COLO668 (cell line): ENCODE measurements around the gene SYNRG.

ENCODE experiments used
- DNase-seq: peaks from one replicate; lab custom pipeline; 2025; ENCODE audit not compliant: unreplicated experiment; lab: John Stamatoyannopoulos, UW

Gene SYNRG

DNA sequence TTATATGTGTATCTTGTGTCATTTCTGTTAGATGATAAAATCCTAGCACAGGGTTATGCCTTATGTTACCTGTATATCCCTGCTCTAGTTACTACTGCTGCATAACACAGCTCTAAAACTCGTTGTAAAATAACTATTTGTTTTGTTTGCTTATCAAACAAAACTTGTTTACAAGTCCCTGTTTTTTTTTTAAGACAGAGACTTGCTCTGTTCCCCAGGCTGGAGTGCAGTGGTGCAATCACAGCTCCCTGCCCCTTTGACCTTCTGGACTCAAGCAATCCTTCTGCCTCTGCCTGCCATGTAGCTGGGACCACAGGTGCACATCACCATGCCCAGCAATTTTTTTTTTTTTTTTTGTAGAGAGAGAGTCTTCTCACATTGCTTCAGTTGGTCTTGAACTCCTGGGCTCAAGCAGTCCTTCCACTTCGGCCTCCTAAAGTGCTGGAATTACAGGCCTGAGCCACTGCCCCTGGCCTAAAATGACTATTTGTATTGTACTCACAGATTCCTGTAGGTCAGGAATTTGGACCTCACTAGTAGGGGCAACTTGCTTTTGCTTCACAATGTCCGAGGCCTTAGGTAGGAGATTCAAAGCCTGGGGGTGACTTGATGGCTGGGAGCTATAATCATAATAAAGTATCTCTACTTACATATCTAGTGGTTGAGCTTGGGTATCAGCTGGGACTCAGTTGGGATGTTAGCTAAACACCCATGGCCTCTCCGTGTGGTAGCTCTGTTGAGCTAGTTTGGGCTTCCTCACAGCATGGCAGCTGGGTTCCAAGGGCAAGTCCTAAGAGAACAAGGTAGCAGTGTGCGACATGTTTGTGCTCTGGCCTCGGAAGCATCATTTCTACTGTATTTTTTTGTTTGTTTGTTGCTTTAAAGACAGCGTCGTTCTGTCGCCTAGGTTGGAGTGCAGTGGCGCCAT lies 106.9 kb downstream of the SYNRG start:
- no peak for DNase-seq

DNA sequence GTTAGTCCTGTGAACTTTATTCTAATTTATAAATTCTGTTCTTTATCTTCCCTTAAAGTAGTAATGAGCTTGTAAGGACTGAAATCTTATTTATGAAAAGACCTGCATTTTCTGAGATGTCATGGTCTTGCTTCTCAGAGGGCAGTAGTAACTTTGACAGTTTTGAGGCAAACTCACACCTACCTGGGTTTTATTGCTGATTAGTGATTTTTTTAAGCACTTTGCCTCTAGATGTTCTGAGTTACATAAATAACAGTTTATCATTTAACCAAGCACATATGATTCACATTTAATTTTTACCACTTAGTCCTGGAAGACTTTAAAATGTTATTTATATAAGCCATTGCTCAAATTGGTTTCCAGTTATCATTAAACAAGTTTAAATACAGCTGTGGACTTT lies 108.8 kb downstream of the SYNRG start:
- DNase-seq: no peak

DNA sequence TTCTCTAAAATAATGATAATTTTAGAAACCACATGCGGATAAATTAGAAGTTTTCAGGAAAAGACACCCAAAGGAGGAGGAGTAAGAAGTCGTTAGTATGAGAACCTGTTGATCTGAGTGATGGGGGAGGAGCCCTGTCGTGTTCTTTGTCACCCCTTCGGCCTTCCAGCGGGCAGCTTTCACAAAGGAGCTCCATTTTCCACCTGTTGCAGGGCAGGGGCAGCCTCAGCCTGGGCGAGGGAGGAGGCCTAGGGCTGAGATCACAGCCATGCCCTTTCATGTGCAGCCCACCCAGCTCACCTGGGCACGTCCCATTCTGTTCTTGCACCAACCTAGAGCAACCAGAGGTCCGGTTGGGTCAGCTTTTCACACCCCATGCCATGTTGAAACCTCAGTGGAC lies 114.2 kb downstream of the SYNRG start:
- DNase-seq: no peak

DNA sequence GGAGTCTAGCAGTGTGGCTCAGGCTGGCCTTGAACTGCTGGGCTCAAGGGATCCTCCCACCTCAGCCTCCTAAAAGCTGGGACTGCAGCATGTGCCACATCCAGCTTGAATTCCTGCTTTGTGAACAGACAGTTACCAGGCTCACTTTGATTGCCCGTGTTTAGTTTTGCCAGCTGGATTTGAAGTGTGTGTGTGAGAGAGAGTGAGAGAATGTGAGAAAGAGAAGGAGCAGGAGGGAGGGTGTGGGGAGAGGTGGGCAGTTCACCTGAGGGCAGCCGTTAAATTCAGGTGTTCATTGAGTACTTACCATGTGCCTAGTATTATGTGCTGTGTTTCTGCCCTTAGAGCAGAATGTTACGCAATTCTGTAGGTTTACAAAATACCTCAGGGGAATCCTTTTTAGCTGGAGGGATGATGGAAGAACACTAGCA lies 114.8 kb downstream of the SYNRG start:
- DNase-seq: no peak

DNA sequence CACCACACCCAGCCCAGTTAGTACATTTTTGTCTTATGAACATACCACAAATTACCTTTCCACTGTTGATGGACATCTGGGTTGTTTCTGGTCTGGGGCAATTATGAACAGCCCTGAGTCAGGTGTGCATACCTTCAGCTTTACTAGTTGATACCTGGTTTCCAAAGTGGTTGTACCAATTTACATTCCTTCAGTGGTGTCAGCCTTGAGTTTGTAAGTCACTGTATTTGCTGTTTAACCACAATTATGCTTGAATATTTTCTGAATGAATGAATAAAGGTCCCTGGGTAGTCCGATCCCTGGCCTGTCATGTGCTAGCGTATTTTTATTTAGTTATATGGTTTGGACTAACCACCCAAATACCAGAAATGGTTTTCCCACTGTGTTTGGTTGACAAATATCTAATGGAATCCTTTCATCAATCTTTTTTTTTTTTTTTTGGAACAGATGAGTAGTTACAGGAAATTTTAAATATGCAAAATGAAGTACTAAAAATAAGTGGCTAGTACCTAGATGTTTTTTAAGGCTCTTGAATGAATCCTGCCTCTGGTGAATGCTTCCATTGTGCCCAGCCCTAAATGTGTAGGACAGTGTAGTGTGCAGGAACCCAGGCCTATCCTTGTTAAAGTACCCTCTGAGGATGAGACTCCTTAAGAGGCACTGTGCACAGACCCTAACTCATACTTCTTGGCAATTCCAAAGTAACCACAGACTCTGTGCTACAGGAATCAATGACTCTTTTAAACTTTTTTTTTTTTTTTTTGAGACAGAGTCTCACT lies 115.8 kb downstream of the SYNRG start:
- no peak for DNase-seq

DNA sequence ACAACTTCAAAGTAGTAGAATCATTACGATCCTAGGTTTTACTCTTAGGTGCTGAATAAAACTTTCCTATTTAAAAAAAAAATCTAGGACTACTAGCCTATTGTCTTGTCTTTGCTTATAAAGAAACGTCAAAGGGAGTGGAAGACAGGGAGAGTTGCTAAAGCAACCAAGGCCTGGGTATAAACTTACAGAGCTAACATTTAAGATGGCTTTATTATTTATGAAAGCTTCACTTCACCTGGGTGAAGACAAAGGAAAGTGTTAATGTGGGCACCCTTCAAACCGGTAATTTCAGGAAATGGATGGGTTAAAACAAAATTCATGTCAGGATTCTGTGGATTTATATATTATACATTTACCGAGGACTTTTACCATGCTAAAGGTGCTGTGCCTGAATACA lies 117.1 kb downstream of the SYNRG start:
- no peak for DNase-seq

DNA sequence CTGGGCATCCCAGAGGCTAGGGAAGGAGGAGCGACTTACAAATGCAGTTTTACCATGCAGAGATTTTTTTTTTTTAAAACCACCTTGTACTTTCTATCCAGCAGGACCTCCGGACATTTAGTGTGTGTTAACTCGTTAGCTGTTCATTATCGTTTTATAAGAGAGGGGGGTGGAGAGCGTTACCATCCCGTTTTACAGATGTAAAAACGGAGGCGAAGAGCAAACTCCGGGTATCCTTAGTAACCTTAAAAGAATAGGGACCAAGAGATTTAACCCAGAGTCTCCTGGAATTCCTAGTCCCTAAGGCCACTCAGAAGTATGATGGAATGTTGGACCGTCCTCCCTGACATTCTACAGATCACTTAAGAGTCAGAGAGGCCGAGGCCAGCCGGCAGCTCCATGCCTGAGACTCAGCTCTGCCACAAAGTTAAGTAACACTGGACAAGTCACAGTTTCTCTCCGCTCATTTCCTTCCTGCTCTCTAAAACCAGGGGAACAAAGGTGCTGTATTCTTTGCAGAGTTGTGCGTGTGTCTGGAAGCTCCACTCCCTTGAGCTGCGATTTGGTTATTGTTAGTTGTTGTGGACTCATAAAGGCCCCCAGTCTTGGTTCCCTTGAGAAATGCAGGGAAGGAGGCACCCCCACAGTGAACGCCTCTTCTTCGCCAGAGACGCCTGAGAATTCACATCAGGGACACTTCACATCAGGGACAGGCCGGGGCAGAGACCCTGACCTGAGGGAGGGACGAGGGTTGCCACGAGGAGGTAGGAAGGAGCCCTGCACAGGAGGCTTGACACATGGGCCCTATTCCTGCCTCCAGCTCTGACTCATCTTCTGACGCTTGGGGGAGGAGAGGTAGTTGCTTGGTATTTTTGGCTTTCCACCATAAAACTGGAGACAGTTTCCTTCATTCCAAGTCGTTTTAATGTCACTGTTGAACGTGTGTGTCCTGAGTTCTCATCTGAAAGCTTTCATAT lies 118.3 kb downstream of the SYNRG start:
- DNase-seq: peak; percentile 0

DNA sequence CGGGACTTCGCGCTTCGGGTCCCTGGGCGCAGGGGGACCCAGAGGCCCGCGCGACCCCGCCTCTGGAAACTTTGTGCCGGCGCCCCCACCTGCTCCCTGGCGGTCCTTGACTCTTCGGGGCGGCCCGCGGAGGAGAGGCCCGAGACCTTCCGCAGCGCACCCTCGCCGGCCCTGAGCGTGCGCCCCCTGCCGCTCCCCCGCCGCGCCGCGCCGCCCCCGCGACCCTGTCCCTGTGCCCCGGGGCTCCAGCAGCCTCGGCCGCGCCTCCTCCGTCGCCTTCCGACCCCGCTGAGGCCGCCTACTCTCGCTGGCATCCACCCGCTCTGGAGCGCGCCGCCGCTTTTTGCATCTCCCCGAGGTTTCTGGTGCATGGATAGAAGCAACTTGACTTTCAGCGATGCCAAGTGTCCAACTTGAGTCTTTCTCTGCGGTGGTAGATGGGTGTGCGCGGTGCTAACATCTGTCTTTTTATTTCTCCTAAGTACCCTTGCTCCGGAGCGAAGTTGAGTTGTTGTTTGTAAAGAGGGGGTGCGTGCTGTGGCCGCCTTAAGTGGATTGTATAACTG lies 119.1 kb downstream of the SYNRG start:
- peak; percentile 63 for DNase-seq

DNA sequence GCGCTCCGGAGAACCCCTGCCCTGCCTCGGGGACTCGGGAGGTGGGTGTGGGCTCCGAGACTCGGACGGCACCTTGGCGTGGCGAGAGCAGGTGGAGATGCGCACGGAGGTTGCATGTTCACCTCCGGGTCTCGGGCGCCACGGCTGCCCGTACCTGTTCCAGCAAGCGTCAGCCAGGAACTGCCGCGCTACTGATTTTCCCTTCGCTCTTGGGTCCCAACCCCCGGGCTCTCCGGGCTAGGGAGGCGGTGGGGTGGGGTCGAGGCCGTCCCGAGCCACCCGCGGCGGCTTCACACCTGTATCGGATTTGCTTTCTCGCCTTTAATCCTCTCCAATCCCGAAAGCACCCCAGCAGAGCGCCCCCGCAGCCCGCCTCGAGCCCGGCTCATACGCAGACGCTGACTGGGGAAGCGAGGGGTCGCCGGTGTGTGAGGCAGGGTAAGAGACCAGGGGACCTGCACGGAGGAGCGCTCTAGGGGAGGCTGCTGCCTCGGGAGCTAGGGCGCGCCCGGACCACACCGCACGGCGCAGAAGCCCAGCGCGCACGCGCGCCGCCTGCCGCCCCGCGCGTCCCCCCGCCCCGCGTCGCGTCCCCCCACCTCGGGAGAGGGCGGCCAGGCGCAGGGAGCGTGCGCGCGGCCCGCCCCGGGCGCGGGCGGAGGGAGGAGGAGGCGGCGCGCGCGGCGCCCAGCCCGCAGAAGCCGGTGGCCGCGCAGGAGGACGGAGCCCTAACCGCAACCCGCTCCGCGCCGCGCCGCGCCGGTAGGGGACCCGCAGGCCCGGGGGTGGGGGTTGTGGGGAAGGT lies 119.8 kb downstream of the SYNRG start, which contains the start of gene DUSP14:
Gene DUSP14, plus strand, starts transcription at position 695 of the 805 bp plus-strand sequence. CDS start 22,382 bp downstream, outside the sequence.
- DNase-seq: peak; percentile 89

DNA sequence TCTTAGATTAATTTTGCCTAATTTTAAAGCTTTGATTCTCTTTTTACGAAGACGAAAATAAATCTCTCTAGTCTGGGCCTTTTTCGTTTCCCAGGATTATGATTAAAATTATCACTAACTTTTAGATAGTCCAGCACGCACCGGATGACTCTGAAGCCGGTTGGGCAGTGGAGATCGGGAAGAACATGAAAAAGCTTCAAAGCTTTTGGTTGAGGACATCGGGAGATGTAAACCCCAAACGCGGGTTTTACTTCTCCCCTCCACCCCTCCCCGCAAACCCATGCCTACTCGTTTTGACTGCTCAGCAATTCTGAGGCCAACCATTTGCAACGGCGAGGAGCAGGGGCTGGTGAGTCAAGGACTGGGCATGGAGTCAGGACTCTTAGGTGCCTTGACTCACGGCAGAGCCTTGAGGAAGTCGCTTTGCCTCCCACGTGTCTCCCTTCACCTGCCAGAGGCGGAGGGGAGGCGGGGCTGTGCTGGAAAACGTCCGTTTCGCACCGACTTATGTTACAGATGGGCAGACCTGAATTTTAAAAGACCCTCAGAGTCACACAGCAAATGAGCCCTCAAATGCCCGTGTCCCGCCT lies 120.5 kb downstream of the SYNRG start:
- DNase-seq: peak; percentile 59

DNA sequence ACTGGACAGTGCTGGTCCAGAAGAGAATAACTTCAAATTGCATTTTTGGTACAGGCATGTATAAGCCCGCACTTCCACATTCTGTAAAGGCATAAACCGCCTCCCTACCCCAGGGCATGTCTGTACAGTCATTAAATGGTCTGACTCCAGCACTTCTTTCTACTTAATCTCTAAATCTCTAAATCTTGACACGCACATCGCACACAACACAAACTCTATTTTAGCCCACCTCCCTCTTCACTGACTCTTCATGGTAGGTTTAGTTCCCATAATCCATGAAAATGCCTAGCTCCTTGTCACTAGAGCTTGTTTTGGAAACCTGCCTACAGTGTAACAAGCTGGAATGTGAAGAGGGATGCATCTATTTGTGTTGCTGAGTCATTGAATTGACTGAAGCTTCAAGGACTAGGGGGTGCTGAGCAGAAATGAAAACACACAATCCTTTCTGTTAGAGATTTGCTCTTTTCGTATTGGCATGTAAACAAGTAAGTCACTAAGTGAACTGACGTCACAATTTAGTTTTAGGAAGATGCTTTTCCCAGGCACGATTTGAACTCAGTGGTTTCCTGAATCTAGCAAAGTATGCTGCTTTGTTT lies 121.1 kb downstream of the SYNRG start:
- peak; percentile 25 for DNase-seq

DNA sequence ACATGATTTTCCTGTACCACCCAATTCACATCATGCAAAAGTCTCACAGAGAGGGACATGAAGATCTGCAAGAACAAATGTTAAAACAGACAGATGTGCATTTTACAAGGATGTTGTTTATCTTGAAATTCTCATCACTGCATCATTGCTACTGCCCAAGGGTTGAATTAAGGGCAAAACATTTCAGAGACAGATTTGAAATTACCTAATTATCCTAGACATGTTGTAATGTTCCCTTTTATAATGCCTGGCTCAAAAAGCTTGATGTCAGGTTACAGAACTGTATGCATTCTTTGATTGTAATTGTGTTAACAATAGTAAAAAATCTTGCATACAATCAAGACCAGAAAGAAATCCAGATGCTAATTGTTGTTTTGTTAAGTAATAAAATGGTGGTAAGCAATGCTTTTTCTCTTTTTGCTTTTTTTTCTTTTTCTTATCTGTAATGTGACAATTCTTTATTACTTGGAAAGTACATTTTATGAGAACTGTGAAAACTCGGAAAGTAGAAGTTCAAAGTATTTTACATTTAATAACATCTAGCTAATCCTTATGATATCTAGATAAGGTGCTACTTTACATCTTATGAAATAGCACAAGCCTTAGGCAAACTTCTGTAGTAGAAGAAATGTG lies 123.2 kb downstream of the SYNRG start:
- DNase-seq: no peak

DNA sequence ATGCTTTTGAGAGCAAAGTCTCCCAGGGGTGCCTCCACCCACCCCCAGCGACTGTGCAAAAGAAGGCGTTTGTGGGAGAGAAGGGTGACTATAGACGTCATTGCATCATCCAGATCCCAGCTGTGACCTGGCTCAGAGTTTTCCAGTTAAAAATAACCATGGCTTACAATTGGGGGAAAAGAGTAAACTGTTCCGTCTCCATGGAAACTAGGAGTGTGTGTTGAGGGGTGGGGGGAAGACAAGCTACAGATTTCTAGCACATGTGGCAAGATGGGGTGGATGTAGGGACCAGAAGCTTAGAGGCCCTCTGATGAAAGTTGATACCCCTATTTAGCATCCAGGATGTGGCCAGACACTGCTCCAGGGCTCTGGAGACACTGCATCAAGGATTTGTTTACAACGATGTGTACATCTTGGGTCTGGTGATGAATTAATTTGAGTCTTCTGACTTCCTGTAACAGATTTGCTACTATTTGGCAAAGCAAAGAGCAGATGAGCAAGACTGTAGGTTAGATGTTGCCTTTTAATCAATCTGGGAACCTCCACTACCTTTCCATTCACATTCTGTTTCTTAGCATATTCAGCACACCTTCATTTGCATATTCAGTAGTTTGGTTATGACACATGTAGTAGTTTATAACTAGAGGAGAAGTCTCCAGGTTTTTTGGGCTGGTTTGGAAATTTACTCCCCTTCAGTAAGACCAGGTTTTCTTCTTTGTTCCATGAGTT lies 125.7 kb downstream of the SYNRG start:
- no peak for DNase-seq

DNA sequence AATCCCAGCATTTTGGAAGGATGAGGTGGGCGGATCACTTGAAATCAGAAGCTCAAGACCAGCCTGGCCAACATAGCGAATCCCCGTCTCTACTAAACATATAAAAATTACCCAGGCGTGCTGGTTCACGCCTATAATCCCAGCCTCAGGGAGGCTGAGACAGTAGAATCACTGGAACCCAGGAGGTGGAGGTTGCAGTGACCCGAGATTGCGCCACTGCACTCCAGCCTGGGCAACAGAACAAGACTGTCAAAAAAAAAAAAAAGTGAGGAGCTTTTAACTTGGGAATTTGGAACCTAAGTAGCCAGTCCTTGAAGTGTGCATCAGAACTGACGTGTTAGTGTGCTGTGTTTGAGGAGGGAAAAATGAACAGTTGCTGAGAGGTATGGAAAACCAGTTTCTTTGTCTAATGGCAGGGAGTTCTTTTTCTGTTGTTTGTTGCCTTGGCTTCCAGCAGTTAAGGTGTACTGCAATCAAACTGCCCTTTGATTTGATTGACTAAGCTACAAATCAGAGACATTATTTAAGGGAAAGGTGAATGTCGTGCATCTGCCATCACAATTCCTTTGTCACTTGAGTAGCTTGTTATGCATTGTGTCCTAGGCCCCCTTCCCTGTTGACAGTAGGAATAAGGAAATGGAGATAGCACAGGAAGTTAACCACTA lies 128.1 kb downstream of the SYNRG start:
- no peak for DNase-seq

DNA sequence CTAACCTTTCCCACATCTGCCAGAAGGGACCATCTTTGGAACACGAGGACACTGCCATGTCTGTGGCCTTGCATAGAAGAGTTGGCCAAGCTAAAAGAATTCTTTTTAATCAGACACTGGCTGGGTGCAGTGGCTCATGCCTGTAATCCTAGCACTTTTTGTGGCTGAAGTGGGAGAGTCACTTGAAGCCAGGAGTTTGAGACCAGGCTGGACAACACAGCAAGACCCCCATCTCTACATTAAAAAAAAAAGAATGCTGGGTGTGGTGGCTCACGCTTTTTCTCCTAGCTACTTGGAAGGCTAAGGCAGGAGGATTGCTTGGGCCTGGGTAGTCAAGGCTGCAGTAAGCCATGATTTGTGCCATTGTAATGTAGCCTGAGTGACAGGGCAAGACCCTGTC lies 128.8 kb downstream of the SYNRG start:
- no peak for DNase-seq

DNA sequence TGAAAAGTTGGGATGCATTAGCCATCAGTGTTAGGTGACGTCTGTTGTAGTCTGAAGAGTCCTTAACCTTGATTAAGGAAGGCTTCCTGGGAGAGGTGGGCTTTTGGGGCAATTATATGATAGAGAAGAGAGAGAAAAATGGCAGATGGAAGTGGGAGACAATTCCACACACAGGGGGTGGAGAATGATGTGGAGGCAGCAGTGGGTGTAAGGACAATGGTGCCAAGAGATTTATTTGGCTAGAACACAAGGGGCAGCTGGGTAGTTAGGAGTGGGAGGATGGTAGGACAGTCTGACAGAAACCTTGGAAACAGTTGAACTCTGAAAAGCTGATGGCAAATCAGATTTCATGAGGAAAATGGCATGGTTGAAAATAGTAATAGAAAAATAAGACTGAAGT lies 130.2 kb downstream of the SYNRG start:
- no peak for DNase-seq

DNA sequence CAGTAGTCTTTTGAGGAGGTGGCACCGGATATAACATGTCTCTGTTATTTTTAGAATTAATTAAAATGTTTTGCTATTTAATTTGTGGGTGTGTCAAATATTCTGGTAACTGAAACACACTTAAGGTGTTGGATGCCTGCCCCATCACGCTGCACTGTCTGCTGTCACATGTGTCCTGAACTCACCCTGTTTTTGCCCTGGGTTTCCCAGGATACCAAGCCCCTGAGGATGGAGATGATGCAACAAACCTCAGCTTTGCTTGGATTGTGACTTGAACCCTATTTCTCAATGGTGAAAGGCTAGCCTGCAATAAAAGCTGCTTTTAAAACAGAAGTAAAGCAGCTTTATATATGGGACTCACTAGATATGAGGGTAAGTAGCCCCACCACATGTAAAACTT lies 131.0 kb downstream of the SYNRG start:
- DNase-seq: no peak
